AG10803 (cell line): ENCODE data around the gene MBNL2.

Experiments used
- DNase-seq: peaks from one replicate; pipeline ENCODE4 v3.0.0; 2010; ENCODE audit warnings: low read depth
- H3K4me3 ChIP-seq: 2 replicates; pipeline ENCODE4 v1.5.1; 2011; ENCODE audit warnings: mild to moderate bottlenecking, low read length, control low read depth
- CTCF ChIP-seq: conservative IDR thresholded peaks from 2 replicates; pipeline ENCODE4 v1.5.1; 2011; ENCODE audit warnings: mild to moderate bottlenecking, low read length, control low read depth, inconsistent platforms

MBNL2 gene

GRCh38 chr13:97429681-97430081 lies 207.5 kb downstream of the MBNL2 start:
- peak overlapping the region; percentile 49 for H3K4me3 ChIP-seq

GRCh38 chr13:97430296-97430695 lies 208.2 kb downstream of the MBNL2 start:
- peak overlapping the region; percentile 49; the same call in 1 of the 2 replicates for H3K4me3 ChIP-seq
- no peak for DNase-seq
- TF ChIP-seq CTCF = no peak

More at GRCh38 chr13:97429681-97430081, 207.5 kb downstream of the MBNL2 start:
- peak; percentile 72 for DNase-seq
- TF ChIP-seq CTCF = no peak

GRCh38 chr13:97431171-97431764 lies 209.1 kb downstream of the MBNL2 start:
- DNase-seq = no peak
- no peak for TF ChIP-seq CTCF
- no peak overlapping the region for H3K4me3 ChIP-seq

- no peak for TF ChIP-seq CTCF
- DNase-seq = no peak
- peak overlapping the region; percentile 90 for H3K4me3 ChIP-seq
These were observed 210.2 kb downstream of the MBNL2 start for GRCh38 chr13:97432232-97432916.

- H3K4me3 ChIP-seq = peak overlapping the region; percentile 91
- DNase-seq = peak; percentile 100
- TF ChIP-seq CTCF = no peak
These were observed 211.0 kb downstream of the MBNL2 start for GRCh38 chr13:97432917-97433726.

GRCh38 chr13:97433727-97434396 lies 211.7 kb downstream of the MBNL2 start, which contains the start of gene RAP2A:
Gene RAP2A (plus strand): TSS chr13:97434169. CDS start chr13:97434471, 302 bp downstream.
- peak; percentile 93 for DNase-seq
- H3K4me3 ChIP-seq = peak within 1 kb of the TSS; percentile 91
- no peak for TF ChIP-seq CTCF
